Prostate gland (tissue), 2 donors: ENCODE results near the gene NAA30.

Experiments
- POLR2A ChIP-seq: fragments of 450-650 bp; IDR thresholded peaks from one replicate; pipeline ENCODE4 v1.6.1; 2016; ENCODE audit warnings: antibody characterized with exemption, mild to moderate bottlenecking
- TF ChIP-seq, protein P1 (sequence below), 4 experiments: fragments of 200-600 bp in 2 of 4; fragments of 450-650 bp in 2 of 4; sonication (generic) in 2 of 4; IDR thresholded peaks; 1 replicate in 3 of 4; 2 replicates in 1 of 4; pipeline ENCODE4 v1.5.1; 2016 to 2019; ENCODE audit warnings: antibody characterized with exemption in 4 of 4, mild to moderate bottlenecking in 2 of 4, moderate library complexity in 2 of 4

DNA sequence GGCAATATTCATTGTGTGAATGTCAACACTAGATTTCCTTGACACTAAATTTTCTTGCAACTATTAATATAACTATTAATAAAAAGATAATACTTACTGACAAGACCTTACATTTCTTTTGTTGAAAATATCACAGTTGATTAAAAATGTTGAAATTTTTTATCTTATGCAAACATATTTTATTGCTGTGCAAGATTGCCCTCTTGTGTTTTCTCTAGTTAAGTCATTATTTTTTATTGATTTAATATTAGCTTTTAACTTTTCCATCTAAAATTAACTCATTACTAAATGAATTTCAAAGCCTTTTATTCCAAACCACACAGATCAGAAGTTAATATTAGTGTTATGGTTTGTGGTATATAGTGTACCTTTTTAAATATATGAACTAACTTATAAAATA, 11.7 kb upstream of the NAA30 start:
- TF ChIP-seq, protein P1, sequence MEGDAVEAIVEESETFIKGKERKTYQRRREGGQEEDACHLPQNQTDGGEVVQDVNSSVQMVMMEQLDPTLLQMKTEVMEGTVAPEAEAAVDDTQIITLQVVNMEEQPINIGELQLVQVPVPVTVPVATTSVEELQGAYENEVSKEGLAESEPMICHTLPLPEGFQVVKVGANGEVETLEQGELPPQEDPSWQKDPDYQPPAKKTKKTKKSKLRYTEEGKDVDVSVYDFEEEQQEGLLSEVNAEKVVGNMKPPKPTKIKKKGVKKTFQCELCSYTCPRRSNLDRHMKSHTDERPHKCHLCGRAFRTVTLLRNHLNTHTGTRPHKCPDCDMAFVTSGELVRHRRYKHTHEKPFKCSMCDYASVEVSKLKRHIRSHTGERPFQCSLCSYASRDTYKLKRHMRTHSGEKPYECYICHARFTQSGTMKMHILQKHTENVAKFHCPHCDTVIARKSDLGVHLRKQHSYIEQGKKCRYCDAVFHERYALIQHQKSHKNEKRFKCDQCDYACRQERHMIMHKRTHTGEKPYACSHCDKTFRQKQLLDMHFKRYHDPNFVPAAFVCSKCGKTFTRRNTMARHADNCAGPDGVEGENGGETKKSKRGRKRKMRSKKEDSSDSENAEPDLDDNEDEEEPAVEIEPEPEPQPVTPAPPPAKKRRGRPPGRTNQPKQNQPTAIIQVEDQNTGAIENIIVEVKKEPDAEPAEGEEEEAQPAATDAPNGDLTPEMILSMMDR (IDR thresholded peaks at IDR 0.05): no peak
- TF ChIP-seq POLR2A: no peak
